Psoas muscle (tissue), 8 donors: Measurements from ENCODE around the gene LMTK2. TPM values are rescaled to one million over a fixed set of nuclear protein-coding genes. Genes with fewer than 3 reads are reported as not detected.

Source experiments
- ATAC-seq, 4 donors: fragments of 200-7000 bp; cut with Tn5 transposase; one replicate each; pipeline ENCODE4 v1.9.1; 2020; ENCODE audit warnings: moderate library complexity in 3 of 4, mild to moderate bottlenecking in 2 of 4
- DNase-seq, 2 donors: peaks; one replicate each; pipeline ENCODE4 v3.0.0-alpha.2; 2020
- H3K27ac ChIP-seq: fragments of 200-600 bp; one replicate; pipeline ENCODE4 v1.8.0; 2022
- H3K27me3 ChIP-seq, 3 donors: fragments of 200-600 bp in 1 of 3; one replicate each; pipeline versions ENCODE4 v1.6.1 to v1.8.0; 2013 to 2022; ENCODE audit warnings: low read length in 2 of 3, mild to moderate bottlenecking in 2 of 3, moderate library complexity in 1 of 3; ENCODE audit not compliant: insufficient read depth in 3 of 3
- H3K36me3 ChIP-seq, 2 donors: fragments of 200-600 bp in 1 of 2; one replicate each; pipeline versions ENCODE4 v1.6.1 to v1.8.0; 2013 to 2022; ENCODE audit warnings: low read depth in 1 of 2, mild to moderate bottlenecking in 1 of 2, moderate library complexity in 1 of 2; ENCODE audit not compliant: insufficient read depth in 1 of 2
- H3K4me1 ChIP-seq: fragments of 200-600 bp; one replicate; pipeline ENCODE4 v1.8.0; 2022
- H3K4me3 ChIP-seq: fragments of 200-600 bp; one replicate; pipeline ENCODE4 v1.8.0; 2022; ENCODE audit warnings: mild to moderate bottlenecking
- H3K9me3 ChIP-seq: fragments of 200-600 bp; one replicate; pipeline ENCODE4 v1.8.0; 2022
- CTCF ChIP-seq: fragments of 200-600 bp; IDR thresholded peaks from one replicate; pipeline ENCODE4 v1.8.0; 2022; ENCODE audit warnings: antibody characterized with exemption
- WGBS, 3 donors: extraction: QIAGEN DNeasy Blood & Tissue Kit; methylation state at CpG; one replicate each; pipeline versions ENCODE4 v1.1.6 to v1.1.7; 2013; 5-methylcytosine and 5-hydroxymethylcytosine counted together
- intact Hi-C, 2 donors: fragments of 100-400 bp; cut with DNase I; formaldehyde crosslinking; loops; one replicate each; pipeline versions ENCODE4 v1.11.0 to v1.14.2; 2022
- polyA plus RNA-seq, 3 donors: library from polyadenylated mRNA; stranded (reverse); fragments of 200-250 nt; gene quantifications; one replicate each; pipeline ENCODE4 v1.2.3, GENCODE V29; 2013
- total RNA-seq, 4 donors: library from RNA; stranded (reverse); fragmentation: NEBNext Ultra II Directional in 2 of 4; extraction: Animal tissue kit (Norgen Biotek cat#: 25700) in 2 of 4; gene quantifications; one replicate each; pipeline versions ENCODE4 v1.2.1 to v1.2.4, GENCODE V29; 2021 to 2023
- donor health status: healthy with polysubstance abuse.
- donor health status: DM: no; HTN: no; CAD: no; lungs with moderate emphysema.
- donor health status: Bipolar disorder and iron deficiency.
- donor health status: healthy.
- donor health status: DM: yes; HTN: yes; CAD: no.
- donor health status: DM: no; HTN: no; CAD: no.
- donor health status: DM: no; HTN: no; CAD: no.
- donor health status: DM: yes; HTN: yes; CAD: no.

LMTK2 gene
- total and polyA plus RNA-seq, 7 donors: 3.6 to 25.0 (median 13.5) TPM

- ATAC-seq: no peak
- no peak for TF ChIP-seq CTCF
- peaks cover 17% of the 10 kb centered on the region for H3K4me1 ChIP-seq
- H3K36me3 ChIP-seq: peaks cover 0 to 16% of the 10 kb centered on the region in 2 donors
- no peak for DNase-seq
- 72 to 78% (median 78%) methylated on average over 6 of the region's 6 CpGs for WGBS, 3 donors
- intact Hi-C loops: loop anchor here in 1 of 2 donors (10.0 kb wide), 1 partner anchor 224 kb away; no protein-coding TSS in a partner anchor
- H3K4me3 ChIP-seq: no peak overlapping the region
- H3K27ac ChIP-seq: no peak overlapping the region
- no peaks in the 10 kb centered on the region for H3K27me3 ChIP-seq
- no peaks in the 10 kb centered on the region for H3K9me3 ChIP-seq
Measured at GRCh38 chr7:98249106-98249505, 142.4 kb downstream of the LMTK2 start.

GRCh38 chr7:98250789-98251188, 144.1 kb downstream of the LMTK2 start:
- intact Hi-C loops: loop anchor here in 1 of 2 donors (1.0 kb wide), 1 partner anchor 34 kb away; no protein-coding TSS in a partner anchor
- Histone ChIP-seq H3K36me3 (peaks cover 0 to 16% of the 10 kb centered on the region in 2 donors), H3K4me3 (peak overlapping the region; percentile 84), H3K27me3 (no peaks in the 10 kb centered on the region), H3K4me1 (peaks cover 17% of the 10 kb centered on the region), H3K27ac (peak overlapping the region; percentile 84), H3K9me3 (no peaks in the 10 kb centered on the region)
- DNase-seq: no peak
- ATAC-seq: no peak
- TF ChIP-seq CTCF: no peak
- WGBS, 3 donors: 61 to 65% (median 63%) methylated on average over 3 of the region's 3 CpGs

GRCh38 chr7:98251231-98251600, 144.6 kb downstream of the LMTK2 start:
- no peak for TF ChIP-seq CTCF
- no peaks in the 10 kb centered on the region for H3K27me3 ChIP-seq
- peaks cover 17% of the 10 kb centered on the region for H3K4me1 ChIP-seq
- H3K27ac ChIP-seq: peak overlapping the region; percentile 84
- DNase-seq: no peak
- intact Hi-C loops: loop anchor here in 1 of 2 donors (1.0 kb wide), 1 partner anchor 33 kb away; no protein-coding TSS in a partner anchor
- no peaks in the 10 kb centered on the region for H3K9me3 ChIP-seq
- WGBS, 3 donors: 34 to 51% (median 42%) methylated on average over 9 of the region's 9 CpGs
- peaks cover 0 to 16% of the 10 kb centered on the region in 2 donors for H3K36me3 ChIP-seq
- peak overlapping the region; percentile 84 for H3K4me3 ChIP-seq
- no peak for ATAC-seq

GRCh38 chr7:98251601-98252424, 145.2 kb downstream of the LMTK2 start, which contains the start of gene TECPR1:
TECPR1 (minus strand) TSS chr7:98252232; CDS start chr7:98246146, 6,086 bp downstream.
- H3K36me3 ChIP-seq: peaks cover 0 to 19% of the 10 kb centered on the region in 2 donors
- DNase-seq (peak; percentile 97 to 98), ATAC-seq (peak; percentile 99 to 100 (median 100))
- no peaks in the 10 kb centered on the region for H3K9me3 ChIP-seq
- no peak for TF ChIP-seq CTCF
- H3K4me1 ChIP-seq: peaks cover 17% of the 10 kb centered on the region
- no peaks in the 10 kb centered on the region for H3K27me3 ChIP-seq
- WGBS, 3 donors: 0 to 1% (median 0%) methylated on average over 43 to 69 of the region's 69 CpGs
- H3K27ac ChIP-seq: peak within 1 kb of the TSS; percentile 84
- intact Hi-C loops: loop anchor here in 1 of 2 donors (1.0 to 2.0 kb wide), 2 partner anchors 29 to 32 kb away; partner anchors contain the start of gene BRI3
- H3K4me3 ChIP-seq: peak within 1 kb of the TSS; percentile 84
